ENCODE data around the gene PCDH10.

Gene PCDH10

GRCh38 chr4:133151341-133151690 lies 2.2 kb downstream of the PCDH10 start:
- TF ChIP-seq CTCF (conservative IDR thresholded peaks at IDR 0.05; ENCODE audit: low read depth, low read length): no peak
- Histone ChIP-seq H3K4me1 (ENCODE audit: low read depth, poor library complexity, severe bottlenecking) (peaks cover 10% of the 10 kb centered on the region), H4K20me1 (ENCODE audit: insufficient read depth) (no peaks in the 10 kb centered on the region), H3K36me3 (ENCODE audit: insufficient read depth) (no peaks in the 10 kb centered on the region), H2AFZ (ENCODE audit: low read depth) (peak overlapping the region; percentile 56), H3K4me2 (peak overlapping the region; percentile 26; the same call in 1 of the 2 replicates), H3K79me2 (ENCODE audit: insufficient read depth, low read depth) (no peaks in the 10 kb centered on the region), H3K27ac (no peak overlapping the region), H3K27me3 (ENCODE audit: insufficient read depth, low read depth) (no peaks in the 10 kb centered on the region), H3K4me3 (IDR thresholded peaks at IDR 0.05; ENCODE audit: insufficient read depth, low read depth, low read length) (no peak overlapping the region), H3K9ac (peak overlapping the region; percentile 9; the same call in 1 of the 2 replicates)

GRCh38 chr4:133151691-133152329 lies 2.7 kb downstream of the PCDH10 start:
- no peak overlapping the region for H3K4me3 ChIP-seq (IDR thresholded peaks at IDR 0.05; ENCODE audit: insufficient read depth, low read depth, low read length)

GRCh38 chr4:133152330-133152821 lies 3.3 kb downstream of the PCDH10 start:
- Histone ChIP-seq H3K36me3 (ENCODE audit: insufficient read depth) (no peaks in the 10 kb centered on the region), H3K27me3 (ENCODE audit: insufficient read depth, low read depth) (no peaks in the 10 kb centered on the region)

More at GRCh38 chr4:133151691-133152329, 2.7 kb downstream of the PCDH10 start:
- TF ChIP-seq CTCF (conservative IDR thresholded peaks at IDR 0.05; ENCODE audit: low read depth, low read length): no peak
- H3K4me2 ChIP-seq: peak overlapping the region; percentile 26; the same call in 1 of the 2 replicates
- H3K4me1 ChIP-seq (ENCODE audit: low read depth, poor library complexity, severe bottlenecking): peaks cover 10% of the 10 kb centered on the region
- no peaks in the 10 kb centered on the region for H3K27me3 ChIP-seq (ENCODE audit: insufficient read depth, low read depth)
- no peaks in the 10 kb centered on the region for H3K36me3 ChIP-seq (ENCODE audit: insufficient read depth)
- H3K9ac ChIP-seq: peak overlapping the region; percentile 9; the same call in 1 of the 2 replicates
- H2AFZ ChIP-seq (ENCODE audit: low read depth): peak overlapping the region; percentile 56
- H3K27ac ChIP-seq: no peak overlapping the region
- no peaks in the 10 kb centered on the region for H3K79me2 ChIP-seq (ENCODE audit: insufficient read depth, low read depth)
- H4K20me1 ChIP-seq (ENCODE audit: insufficient read depth): no peaks in the 10 kb centered on the region

GRCh38 chr4:133152831-133153481 lies 3.9 kb downstream of the PCDH10 start:
- TF ChIP-seq CTCF (conservative IDR thresholded peaks at IDR 0.05; ENCODE audit: low read depth, low read length): no peak
- no peaks in the 10 kb centered on the region for H3K36me3 ChIP-seq (ENCODE audit: insufficient read depth)
- H4K20me1 ChIP-seq (ENCODE audit: insufficient read depth): no peaks in the 10 kb centered on the region
- no peak overlapping the region for H2AFZ ChIP-seq (ENCODE audit: low read depth)
- H3K79me2 ChIP-seq (ENCODE audit: insufficient read depth, low read depth): no peaks in the 10 kb centered on the region
- no peak overlapping the region for H3K4me3 ChIP-seq (IDR thresholded peaks at IDR 0.05; ENCODE audit: insufficient read depth, low read depth, low read length)
- H3K4me2 ChIP-seq: no peak overlapping the region
- H3K4me1 ChIP-seq (ENCODE audit: low read depth, poor library complexity, severe bottlenecking): peaks cover 7% of the 10 kb centered on the region
- H3K9ac ChIP-seq: no peak overlapping the region
- H3K27me3 ChIP-seq (ENCODE audit: insufficient read depth, low read depth): no peaks in the 10 kb centered on the region
- H3K27ac ChIP-seq: no peak overlapping the region

More at GRCh38 chr4:133152330-133152821, 3.3 kb downstream of the PCDH10 start:
- no peak overlapping the region; the same call in 1 of the 2 replicates for H3K4me2 ChIP-seq
- no peak overlapping the region for H3K27ac ChIP-seq
- no peaks in the 10 kb centered on the region for H4K20me1 ChIP-seq (ENCODE audit: insufficient read depth)
- no peak for TF ChIP-seq CTCF (conservative IDR thresholded peaks at IDR 0.05; ENCODE audit: low read depth, low read length)
- no peak overlapping the region; the same call in 1 of the 2 replicates for H2AFZ ChIP-seq (ENCODE audit: low read depth)
- H3K4me3 ChIP-seq (IDR thresholded peaks at IDR 0.05; ENCODE audit: insufficient read depth, low read depth, low read length): no peak overlapping the region
- H3K4me1 ChIP-seq (ENCODE audit: low read depth, poor library complexity, severe bottlenecking): peaks cover 4% of the 10 kb centered on the region
- H3K79me2 ChIP-seq (ENCODE audit: insufficient read depth, low read depth): no peaks in the 10 kb centered on the region
- no peak overlapping the region for H3K9ac ChIP-seq
